HuH-7 (cell line): ENCODE measurements around the gene PIK3R4.

Experiments
- DNase-seq: peaks from one replicate; pipeline ENCODE4 v3.0.0; 2011; ENCODE audit warnings: low spot score

PIK3R4 gene

DNA sequence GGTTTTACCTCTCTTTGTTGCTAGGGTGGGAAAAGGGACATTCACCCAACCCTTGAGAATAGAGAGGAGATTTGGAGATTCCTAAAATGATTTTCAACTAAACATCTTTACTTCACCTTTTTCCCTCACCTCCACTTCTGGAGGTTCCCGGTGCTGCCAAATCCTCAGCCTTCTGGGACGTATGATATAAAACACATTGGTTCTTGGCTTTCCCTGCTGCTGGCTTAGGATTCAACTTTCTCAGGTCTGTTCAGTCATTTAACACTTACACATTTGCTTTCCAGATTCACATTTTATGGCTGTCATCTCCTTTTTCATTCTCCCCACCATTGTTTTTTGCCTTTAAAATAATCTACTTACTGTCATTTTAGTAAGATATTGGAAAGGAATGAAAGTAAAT, 106.6 kb downstream of the PIK3R4 start:
- DNase-seq: no peak

DNA sequence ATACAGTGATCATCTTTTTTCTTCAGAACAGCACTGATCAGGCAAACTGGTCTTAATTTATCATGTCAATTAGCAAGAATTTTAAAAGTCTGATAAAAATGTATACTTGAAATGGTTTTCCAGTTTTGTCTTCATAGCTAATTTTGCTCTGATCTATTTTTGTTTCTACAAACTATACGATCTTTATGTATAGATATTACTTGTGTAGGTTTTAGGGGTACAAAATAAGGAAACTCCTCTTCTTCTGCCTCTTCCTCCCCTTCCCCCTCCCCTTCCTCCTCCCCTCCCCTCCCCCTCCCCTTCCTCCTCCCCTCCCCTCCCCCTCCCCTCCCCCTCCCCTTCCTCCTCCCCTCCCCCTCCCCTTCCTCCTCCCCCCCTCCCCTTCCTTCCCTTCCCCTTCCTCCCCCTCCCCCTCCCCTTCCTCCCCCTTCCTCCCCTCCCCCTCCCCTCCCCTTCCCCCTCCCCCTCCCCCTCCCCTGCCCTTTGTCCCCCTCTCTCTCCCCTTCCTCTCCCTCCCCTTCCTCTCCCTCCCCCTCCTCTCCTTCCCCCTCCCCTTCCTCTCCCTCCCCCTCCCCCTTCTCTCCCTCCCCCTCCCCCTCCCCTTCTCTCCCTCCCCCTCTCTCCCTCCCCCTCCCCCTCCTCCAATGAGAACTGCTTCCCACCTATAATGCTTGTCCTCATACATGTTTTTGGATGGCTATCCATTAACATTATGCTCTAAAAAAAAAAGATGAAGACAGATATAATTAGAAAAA, 110.0 kb downstream of the PIK3R4 start:
- no peak for DNase-seq

DNA sequence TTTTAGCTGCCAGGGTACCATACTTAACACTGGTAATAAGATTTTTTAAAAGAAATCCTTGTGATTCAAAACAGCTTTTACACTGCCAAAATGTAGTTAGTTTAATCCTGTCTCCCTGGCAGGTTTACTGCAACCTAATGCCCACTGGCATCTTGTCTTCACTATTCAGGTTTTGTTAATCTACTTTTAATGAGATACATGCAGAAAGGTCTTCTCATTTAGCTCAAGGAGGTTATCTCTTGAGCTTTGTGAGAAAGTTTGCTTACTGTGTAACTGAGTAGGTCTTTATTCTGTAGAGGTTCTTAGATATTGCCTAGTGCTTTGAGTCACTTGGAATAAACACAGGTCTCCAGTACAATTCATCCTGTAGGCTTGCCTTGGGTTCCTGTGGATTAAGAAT, 110.7 kb downstream of the PIK3R4 start:
- no peak for DNase-seq

DNA sequence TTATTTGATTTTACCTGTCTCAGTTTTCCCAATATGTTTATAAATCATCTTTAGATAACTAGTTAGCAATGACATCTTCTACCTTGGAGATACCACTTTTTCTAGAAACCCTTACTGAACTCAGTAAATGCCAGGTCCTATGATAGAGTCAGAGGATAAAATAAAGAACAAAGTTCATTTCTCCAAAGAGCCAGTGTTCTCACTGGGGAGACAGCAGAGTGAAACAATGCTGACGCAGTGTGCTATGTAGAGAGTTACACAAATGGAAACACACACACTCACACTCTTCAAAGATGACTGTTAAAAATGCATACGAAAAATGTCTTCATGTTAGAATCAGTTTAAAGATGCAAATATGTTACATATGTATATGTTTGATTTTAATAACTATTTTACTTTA, 111.3 kb downstream of the PIK3R4 start:
- DNase-seq: no peak
